Vagina (tissue), 2 donors: Measurements from ENCODE around the gene TFF1.

Experiments
- POLR2A ChIP-seq, 2 donors: fragments of 450-650 bp; IDR thresholded peaks; one replicate each; pipeline ENCODE4 v1.6.1; 2017; ENCODE audit warnings: antibody characterized with exemption in 2 of 2, mild to moderate bottlenecking in 2 of 2, moderate library complexity in 2 of 2
- POLR2AphosphoS5 ChIP-seq, 2 donors: sonication (generic); formaldehyde crosslinking; IDR thresholded peaks; one replicate each; pipeline ENCODE4 v1.9.0; 2017; ENCODE audit warnings: antibody characterized with exemption in 2 of 2, mild to moderate bottlenecking in 2 of 2, low read depth in 1 of 2; ENCODE audit not compliant: insufficient read depth in 1 of 2
- TF ChIP-seq, protein P1 (sequence below), 3 experiments: fragments of 450-650 bp in 2 of 3; fragments of 200-600 bp in 1 of 3; sonication (generic) in 1 of 3; IDR thresholded peaks; one replicate each; pipeline ENCODE4 v1.5.1; 2017 to 2019; ENCODE audit warnings: antibody characterized with exemption in 3 of 3, mild to moderate bottlenecking in 2 of 3, moderate library complexity in 2 of 3

DNA sequence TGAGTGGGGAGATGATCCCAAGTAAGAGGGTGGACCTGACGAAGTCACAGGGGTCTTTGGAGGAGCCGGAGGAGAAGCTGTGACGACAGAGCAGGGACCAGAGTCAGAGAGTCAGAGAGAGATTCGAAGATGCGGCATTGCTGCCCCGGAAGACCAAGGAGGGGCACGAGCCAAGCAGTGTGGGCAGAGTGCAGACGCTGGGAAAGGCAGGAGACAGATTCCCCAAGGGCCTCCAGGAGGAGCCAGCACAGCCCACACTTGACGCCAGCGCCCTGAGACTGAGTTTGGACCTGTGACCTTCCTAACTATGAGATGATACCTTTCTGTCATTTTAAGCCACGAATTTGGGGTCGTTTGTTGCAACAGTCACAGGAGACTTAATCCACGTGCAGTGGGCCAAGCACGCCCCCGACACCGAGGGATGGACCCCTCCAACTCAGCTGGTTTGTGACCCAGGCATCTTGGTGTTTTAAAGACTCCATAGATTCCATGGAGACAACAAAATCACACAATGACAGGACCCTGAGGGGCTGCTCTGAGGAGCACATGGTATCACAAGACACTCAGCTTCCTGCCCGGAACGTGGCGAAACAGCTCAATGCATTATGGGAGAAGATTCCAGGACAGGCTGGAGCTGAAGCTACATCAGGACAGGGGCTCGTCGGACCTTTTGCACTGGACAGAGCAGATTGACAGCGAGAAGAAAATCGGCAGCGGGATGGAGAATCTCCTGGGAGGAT, 11.0 kb upstream of the TFF1 start:
- TF ChIP-seq POLR2A (IDR thresholded peaks at IDR 0.05) = no peak
- TF ChIP-seq, protein P1, sequence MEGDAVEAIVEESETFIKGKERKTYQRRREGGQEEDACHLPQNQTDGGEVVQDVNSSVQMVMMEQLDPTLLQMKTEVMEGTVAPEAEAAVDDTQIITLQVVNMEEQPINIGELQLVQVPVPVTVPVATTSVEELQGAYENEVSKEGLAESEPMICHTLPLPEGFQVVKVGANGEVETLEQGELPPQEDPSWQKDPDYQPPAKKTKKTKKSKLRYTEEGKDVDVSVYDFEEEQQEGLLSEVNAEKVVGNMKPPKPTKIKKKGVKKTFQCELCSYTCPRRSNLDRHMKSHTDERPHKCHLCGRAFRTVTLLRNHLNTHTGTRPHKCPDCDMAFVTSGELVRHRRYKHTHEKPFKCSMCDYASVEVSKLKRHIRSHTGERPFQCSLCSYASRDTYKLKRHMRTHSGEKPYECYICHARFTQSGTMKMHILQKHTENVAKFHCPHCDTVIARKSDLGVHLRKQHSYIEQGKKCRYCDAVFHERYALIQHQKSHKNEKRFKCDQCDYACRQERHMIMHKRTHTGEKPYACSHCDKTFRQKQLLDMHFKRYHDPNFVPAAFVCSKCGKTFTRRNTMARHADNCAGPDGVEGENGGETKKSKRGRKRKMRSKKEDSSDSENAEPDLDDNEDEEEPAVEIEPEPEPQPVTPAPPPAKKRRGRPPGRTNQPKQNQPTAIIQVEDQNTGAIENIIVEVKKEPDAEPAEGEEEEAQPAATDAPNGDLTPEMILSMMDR (IDR thresholded peaks at IDR 0.05) = no peak
- TF ChIP-seq POLR2AphosphoS5 (IDR thresholded peaks at IDR 0.05; ENCODE audit: insufficient read depth in 1 of 2, low read depth in 1 of 2) = no peak
